ENCODE data around the gene ACOT12. TPM values are rescaled to one million over a fixed set of nuclear protein-coding genes. Genes with fewer than 3 reads are reported as not detected.

ACOT12 gene
- total and polyA plus RNA-seq, 9 of the 15 experiments (the other 6 are each of a cell fraction or from before 2014, with no cell fraction given): 0.03 TPM; not detected in 8

DNA sequence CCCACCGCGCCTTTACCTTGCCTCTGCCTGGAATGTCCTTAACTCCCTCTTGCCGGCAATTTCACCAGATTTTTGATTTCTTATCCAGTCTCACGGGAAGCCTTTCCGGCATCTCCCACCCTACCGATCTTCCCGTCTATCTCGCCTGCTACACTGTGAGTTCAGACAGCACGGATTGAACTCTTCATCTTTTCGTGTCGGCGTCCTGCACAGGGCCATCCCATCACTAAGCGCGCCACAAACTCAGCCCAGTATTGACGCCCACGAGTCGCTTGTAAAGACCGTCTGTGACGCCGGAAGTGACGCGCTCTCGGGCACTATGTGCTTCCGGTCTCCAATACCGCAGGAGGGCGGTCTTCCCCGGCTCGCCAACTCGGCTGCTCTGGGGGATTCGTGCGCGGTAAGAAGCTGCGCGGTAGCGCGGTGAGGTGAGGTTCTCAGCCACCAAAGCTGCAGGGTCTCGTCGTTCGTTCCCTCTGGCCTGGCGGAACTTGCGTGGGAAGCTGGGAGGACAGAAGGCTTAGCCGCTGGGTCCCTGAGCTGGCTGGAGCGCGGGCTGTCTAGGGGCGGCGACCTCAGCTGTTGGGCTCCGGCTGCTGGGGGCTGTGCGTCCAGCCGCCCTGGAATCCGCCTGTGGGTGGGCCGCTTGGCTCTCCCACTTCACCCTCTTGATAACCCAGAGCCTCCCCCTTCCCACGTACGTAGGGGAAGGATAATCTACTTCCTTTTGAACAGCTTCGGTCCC lies 92.5 kb downstream of the ACOT12 start, which contains the start of gene ZCCHC9 (continued):
- no peak for TF ChIP-seq CCAR2 (IDR thresholded peaks at IDR 0.05; ENCODE audit: low read depth, low read length)
- TF ChIP-seq, protein P1, sequence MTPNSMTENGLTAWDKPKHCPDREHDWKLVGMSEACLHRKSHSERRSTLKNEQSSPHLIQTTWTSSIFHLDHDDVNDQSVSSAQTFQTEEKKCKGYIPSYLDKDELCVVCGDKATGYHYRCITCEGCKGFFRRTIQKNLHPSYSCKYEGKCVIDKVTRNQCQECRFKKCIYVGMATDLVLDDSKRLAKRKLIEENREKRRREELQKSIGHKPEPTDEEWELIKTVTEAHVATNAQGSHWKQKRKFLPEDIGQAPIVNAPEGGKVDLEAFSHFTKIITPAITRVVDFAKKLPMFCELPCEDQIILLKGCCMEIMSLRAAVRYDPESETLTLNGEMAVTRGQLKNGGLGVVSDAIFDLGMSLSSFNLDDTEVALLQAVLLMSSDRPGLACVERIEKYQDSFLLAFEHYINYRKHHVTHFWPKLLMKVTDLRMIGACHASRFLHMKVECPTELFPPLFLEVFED (CRISPR knock-in tag; conservative IDR thresholded peaks at IDR 0.05): no peak
- TF ChIP-seq ZFP30 (CRISPR knock-in tag; IDR thresholded peaks at IDR 0.05; ENCODE audit: borderline replicate concordance): no peak
- TF ChIP-seq ZNF134 (CRISPR knock-in tag; conservative IDR thresholded peaks at IDR 0.05): no peak
- TF ChIP-seq CHD2 (IDR thresholded peaks at IDR 0.05; ENCODE audit: low read depth, low read length): no peak
- TF ChIP-seq HDAC3 (IDR thresholded peaks at IDR 0.05; ENCODE audit: borderline replicate concordance, partially characterized antibody): no peak
- TF ChIP-seq ZBED1 (IDR thresholded peaks at IDR 0.05): peak; percentile 84
- no peak for TF ChIP-seq ZNF436 (CRISPR knock-in tag; IDR thresholded peaks at IDR 0.05)
- TF ChIP-seq NFATC3 (IDR thresholded peaks at IDR 0.05): 0 out of 2 replicates have a peak, but pooled peaks have one; percentile 35
- TF ChIP-seq SMAD2 (IDR thresholded peaks at IDR 0.05; ENCODE audit: low read depth, low read length): no peak
- no peak for TF ChIP-seq HMGN3 (IDR thresholded peaks at IDR 0.05; ENCODE audit: borderline replicate concordance, extremely low read depth, insufficient read length, low read depth, low read length)
- TF ChIP-seq, protein P2, sequence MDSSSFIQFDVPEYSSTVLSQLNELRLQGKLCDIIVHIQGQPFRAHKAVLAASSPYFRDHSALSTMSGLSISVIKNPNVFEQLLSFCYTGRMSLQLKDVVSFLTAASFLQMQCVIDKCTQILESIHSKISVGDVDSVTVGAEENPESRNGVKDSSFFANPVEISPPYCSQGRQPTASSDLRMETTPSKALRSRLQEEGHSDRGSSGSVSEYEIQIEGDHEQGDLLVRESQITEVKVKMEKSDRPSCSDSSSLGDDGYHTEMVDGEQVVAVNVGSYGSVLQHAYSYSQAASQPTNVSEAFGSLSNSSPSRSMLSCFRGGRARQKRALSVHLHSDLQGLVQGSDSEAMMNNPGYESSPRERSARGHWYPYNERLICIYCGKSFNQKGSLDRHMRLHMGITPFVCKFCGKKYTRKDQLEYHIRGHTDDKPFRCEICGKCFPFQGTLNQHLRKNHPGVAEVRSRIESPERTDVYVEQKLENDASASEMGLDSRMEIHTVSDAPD (CRISPR knock-in tag; IDR thresholded peaks at IDR 0.05): no peak
- no peak for TF ChIP-seq SAFB2 (IDR thresholded peaks at IDR 0.05; ENCODE audit: borderline replicate concordance, low read depth, low read length, severe bottlenecking)
- TF ChIP-seq NEUROD1 (IDR thresholded peaks at IDR 0.05; ENCODE audit: borderline replicate concordance, low read depth, low read length, partially characterized antibody): peak; percentile 49
- TF ChIP-seq, protein P3, sequence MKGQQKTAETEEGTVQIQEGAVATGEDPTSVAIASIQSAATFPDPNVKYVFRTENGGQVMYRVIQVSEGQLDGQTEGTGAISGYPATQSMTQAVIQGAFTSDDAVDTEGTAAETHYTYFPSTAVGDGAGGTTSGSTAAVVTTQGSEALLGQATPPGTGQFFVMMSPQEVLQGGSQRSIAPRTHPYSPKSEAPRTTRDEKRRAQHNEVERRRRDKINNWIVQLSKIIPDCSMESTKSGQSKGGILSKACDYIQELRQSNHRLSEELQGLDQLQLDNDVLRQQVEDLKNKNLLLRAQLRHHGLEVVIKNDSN (CRISPR knock-in tag; IDR thresholded peaks at IDR 0.05): no peak
- TF ChIP-seq, protein P4, sequence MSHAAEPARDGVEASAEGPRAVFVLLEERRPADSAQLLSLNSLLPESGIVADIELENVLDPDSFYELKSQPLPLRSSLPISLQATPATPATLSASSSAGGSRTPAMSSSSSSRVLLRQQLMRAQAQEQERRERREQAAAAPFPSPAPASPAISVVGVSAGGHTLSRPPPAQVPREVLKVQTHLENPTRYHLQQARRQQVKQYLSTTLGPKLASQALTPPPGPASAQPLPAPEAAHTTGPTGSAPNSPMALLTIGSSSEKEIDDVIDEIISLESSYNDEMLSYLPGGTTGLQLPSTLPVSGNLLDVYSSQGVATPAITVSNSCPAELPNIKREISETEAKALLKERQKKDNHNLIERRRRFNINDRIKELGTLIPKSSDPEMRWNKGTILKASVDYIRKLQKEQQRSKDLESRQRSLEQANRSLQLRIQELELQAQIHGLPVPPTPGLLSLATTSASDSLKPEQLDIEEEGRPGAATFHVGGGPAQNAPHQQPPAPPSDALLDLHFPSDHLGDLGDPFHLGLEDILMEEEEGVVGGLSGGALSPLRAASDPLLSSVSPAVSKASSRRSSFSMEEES (CRISPR knock-in tag; IDR thresholded peaks at IDR 0.05): no peak
- TF ChIP-seq, protein P5, sequence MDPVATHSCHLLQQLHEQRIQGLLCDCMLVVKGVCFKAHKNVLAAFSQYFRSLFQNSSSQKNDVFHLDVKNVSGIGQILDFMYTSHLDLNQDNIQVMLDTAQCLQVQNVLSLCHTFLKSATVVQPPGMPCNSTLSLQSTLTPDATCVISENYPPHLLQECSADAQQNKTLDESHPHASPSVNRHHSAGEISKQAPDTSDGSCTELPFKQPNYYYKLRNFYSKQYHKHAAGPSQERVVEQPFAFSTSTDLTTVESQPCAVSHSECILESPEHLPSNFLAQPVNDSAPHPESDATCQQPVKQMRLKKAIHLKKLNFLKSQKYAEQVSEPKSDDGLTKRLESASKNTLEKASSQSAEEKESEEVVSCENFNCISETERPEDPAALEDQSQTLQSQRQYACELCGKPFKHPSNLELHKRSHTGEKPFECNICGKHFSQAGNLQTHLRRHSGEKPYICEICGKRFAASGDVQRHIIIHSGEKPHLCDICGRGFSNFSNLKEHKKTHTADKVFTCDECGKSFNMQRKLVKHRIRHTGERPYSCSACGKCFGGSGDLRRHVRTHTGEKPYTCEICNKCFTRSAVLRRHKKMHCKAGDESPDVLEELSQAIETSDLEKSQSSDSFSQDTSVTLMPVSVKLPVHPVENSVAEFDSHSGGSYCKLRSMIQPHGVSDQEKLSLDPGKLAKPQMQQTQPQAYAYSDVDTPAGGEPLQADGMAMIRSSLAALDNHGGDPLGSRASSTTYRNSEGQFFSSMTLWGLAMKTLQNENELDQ (CRISPR knock-in tag; IDR thresholded peaks at IDR 0.05; ENCODE audit: borderline replicate concordance): no peak
- TF ChIP-seq FOXP1 (CRISPR knock-in tag; IDR thresholded peaks at IDR 0.05): peak; percentile 80; the same call in 1 of the 2 replicates
- TF ChIP-seq ZNF41 (CRISPR knock-in tag; conservative IDR thresholded peaks at IDR 0.05): no peak
- TF ChIP-seq PTBP1 (IDR thresholded peaks at IDR 0.05; ENCODE audit: low read depth, low read length): no peak
- TF ChIP-seq ZNF644 (tag; IDR thresholded peaks at IDR 0.05; ENCODE audit: low read depth): no peak

Measured in K562 (cell line).